SK-N-SH (cell line): ENCODE data around the gene MLIP.

ENCODE experiments used
- CTCF ChIP-seq: fragments of 200-600 bp; sonication (generic); IDR thresholded peaks from 2 replicates; pipeline ENCODE4 v1.6.1; 2017; ENCODE audit warnings: antibody characterized with exemption, mild to moderate bottlenecking, moderate library complexity
- MXI1 ChIP-seq: IDR thresholded peaks from 2 replicates; pipeline ENCODE4 v1.6.1; 2012; ENCODE audit warnings: mild to moderate bottlenecking, low read depth, low read length, improper control_type of control experiment
- RAD21 ChIP-seq: IDR thresholded peaks from 2 replicates; pipeline ENCODE4 v1.6.1; 2012; ENCODE audit warnings: mild to moderate bottlenecking, low read length
- REST ChIP-seq: IDR thresholded peaks from 2 replicates; pipeline ENCODE4 v1.6.1; 2012; ENCODE audit warnings: mild to moderate bottlenecking, low read depth, low read length, moderate library complexity
- RXRA ChIP-seq: IDR thresholded peaks from 2 replicates; pipeline ENCODE4 v1.4.0; 2012; ENCODE audit warnings: low read depth, mild to moderate bottlenecking, borderline replicate concordance
- TAF1 ChIP-seq: IDR thresholded peaks from 2 replicates; pipeline ENCODE4 v1.6.1; 2012; ENCODE audit warnings: low read depth, mild to moderate bottlenecking, low read length, moderate library complexity, borderline replicate concordance
- ZBTB33 ChIP-seq: IDR thresholded peaks from 2 replicates; pipeline ENCODE4 v1.4.0; 2012; ENCODE audit warnings: low read depth, borderline replicate concordance

GRCh38 chr6:54118117-54118516 is 6.9 kb downstream of the MLIP start:
- no peak for TF ChIP-seq CTCF
- no peak for TF ChIP-seq MXI1
- TF ChIP-seq RAD21, result no peak
- no peak for TF ChIP-seq RXRA
- no peak for TF ChIP-seq ZBTB33
- no peak for TF ChIP-seq REST
- TF ChIP-seq TAF1, result no peak
